IPS-11a (cell line): ENCODE results near the gene ZNF679.
"Not testable (repeated sequence)": the region's sequence is repeated elsewhere in the genome, so short reads cannot be mapped to it uniquely, and the experiment has no call there.

ENCODE experiments used
- H3K4me3 ChIP-seq: one replicate; pipeline ENCODE4 v1.5.1; 2013; ENCODE audit warnings: low read depth, low read length, control low read depth

ZNF679 gene

DNA sequence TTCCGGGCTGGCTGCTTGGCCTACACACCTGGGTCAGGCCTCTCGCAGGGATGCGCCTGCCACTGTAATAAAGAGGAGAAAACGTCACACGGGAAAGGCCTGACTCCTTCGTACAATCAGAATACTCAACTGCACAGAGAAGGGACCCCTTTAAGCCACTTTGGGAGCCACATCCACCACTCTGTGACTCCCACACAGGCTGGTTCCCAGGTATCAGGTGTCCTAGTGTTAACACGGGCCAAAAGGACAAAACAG lies 79.7 kb downstream of the ZNF679 start:
- no peak overlapping the region for H3K4me3 ChIP-seq

DNA sequence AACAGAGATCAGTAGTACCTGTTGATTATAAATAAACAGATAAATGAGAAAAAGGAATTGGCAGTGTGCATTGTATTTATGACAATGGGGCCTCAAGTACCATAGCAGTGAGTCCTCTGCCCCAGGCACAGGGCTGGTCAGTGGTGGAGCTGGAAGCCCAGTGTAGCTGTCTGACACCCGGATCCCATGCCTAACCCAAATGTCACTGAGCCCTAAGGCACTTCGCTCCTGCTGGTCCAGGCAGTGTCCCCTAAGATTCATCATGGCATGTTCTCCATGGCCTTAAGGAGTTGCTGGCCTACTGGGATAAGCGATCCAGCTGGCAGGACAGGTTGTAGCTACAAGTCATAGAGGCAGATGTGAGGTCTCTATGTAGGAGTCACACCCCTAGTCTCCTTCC lies 82.2 kb downstream of the ZNF679 start:
- H3K4me3 ChIP-seq: no peak overlapping the region

DNA sequence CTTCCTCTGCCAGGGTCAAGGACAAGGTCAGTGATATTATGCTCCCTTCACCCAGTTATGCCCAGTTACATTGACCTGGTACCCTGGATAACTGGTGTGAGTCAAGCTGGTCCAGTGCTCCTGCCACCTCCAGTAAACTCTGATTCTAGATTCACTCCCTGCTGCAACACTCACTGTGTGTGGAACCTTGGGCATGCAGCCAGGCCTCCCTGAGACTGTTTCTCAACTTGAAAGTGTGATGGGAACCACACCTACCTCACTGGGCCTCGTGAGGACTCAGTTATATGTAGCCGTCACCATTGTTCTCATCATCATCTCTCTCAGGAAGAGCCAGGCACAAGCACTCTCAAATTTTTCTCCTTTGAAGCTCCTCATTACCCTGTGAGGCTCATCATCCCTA lies 84.6 kb downstream of the ZNF679 start:
- H3K4me3 ChIP-seq: no peak overlapping the region

DNA sequence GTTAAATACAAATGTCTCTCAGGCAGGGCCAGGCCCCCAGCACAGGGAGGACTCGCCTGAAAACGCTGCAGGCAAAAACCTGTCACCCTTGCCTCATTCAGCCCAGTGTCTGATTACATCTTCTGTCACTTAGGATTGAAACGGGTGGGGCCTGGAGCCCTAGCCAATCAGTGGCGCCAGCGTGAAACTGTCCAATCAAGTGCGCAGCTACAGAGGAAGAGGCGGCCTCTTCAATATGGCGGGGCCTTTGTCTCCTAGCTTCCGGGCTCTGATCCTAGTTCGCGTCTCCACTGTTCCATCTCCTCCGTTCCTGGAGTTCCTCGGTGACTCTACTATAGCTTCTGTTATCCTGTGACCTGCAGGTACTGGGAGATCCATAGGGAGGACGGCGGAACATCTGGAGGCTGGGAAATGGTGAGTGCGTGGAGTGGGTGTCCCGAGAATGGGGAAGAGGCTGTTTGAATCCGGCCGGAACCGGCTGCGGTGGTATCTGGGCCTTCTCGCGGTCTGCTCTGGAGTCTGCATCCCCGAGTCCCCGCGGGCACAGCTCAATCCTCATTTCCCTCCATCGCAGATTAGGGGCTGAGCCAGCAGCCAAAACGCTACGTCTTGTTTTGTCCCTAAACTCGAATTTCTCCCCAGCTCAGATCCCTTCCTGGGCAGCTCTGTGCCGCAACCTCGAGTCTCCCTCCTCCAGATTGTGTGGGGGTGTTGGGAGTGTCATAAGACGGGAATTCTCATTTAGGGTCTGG lies 85.6 kb downstream of the ZNF679 start, which contains the start of gene ZNF736:
Gene ZNF736 (plus strand): TSS at position 222 of the 752 bp plus-strand sequence. CDS start 190 bp downstream, at position 412.
- H3K4me3 ChIP-seq: no peak within 1 kb of the TSS

DNA sequence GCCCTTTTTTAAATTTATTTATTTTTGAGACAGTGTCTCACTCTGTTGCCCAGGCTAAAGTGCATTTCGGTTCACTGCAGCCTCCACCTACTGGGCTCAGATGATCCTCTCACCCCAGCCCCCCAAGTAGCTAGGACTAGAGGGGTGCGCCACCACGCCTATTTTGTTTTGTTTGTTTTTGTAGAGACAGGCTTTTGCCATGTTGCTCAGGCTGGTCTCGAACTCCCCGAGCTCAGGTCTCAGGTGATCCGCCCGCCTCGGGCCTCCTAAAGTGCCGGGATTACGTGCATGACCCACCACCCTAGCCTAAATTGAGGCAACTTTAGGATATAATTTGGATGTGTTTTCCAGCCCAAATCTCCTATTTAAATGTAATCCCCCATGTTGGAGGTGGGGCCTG lies 86.3 kb downstream of the ZNF679 start:
- H3K4me3 ChIP-seq: no peak overlapping the region

DNA sequence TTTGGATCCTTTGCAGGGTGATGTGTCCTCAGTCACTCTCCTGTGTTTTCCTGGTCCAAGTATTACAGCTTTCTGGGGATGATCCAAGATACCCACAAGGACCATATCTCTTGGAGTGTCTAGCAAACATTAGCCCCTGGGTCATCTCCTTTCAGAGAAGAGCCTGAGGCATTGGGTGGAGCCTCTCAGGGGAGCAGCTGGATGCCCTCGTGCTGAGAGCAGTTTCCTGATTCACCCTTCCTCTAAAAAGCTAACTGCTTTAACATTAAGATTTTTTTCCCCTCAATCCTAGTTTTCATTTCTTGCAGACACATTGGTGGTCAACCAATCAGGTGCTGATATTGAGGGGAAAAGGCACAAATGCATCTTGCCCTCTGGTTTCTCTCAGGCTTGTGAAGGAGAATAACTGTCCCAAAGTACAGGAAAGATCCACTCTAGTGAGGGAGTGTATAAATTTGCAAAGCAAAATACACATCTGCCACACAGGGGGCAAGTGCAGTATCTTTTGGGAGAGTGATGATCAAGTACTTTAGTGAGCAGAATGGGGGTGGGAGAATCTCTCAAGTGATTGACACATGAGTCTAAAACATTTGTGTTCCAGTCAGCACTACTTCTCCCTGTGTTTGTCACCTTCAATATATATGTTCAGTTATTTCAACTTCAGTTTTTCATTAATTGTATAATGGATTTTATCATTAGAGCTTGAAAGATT lies 87.9 kb downstream of the ZNF679 start:
- not testable (repeated sequence) for H3K4me3 ChIP-seq
